H9 (cell line): ENCODE data around the gene ECEL1. TPM values are rescaled to one million over a fixed set of nuclear protein-coding genes. Genes with fewer than 3 reads are reported as not detected.
"Not testable (repeated sequence)": the region's sequence is repeated elsewhere in the genome, so short reads cannot be mapped to it uniquely, and the experiment has no call there.

ENCODE experiments used
- DNase-seq: peaks from one replicate; pipeline ENCODE4 v3.0.0-alpha.2; 2017
- H2AFZ ChIP-seq: one replicate; pipeline ENCODE4 v1.6.1; 2013; ENCODE audit warnings: mild to moderate bottlenecking, low read length, control low read depth, moderate library complexity
- H2AK5ac ChIP-seq: 2 replicates; pipeline ENCODE4 v1.6.1; 2013; ENCODE audit warnings: low read length, control low read depth, mixed read lengths; ENCODE audit not compliant: insufficient read length
- H2BK120ac ChIP-seq: one replicate; pipeline ENCODE4 v1.6.1; 2013; ENCODE audit warnings: low read depth, mild to moderate bottlenecking, low read length, control low read depth, inconsistent platforms; ENCODE audit not compliant: poor library complexity, severe bottlenecking
- H2BK12ac ChIP-seq: 2 replicates; pipeline ENCODE4 v1.6.1; 2013; ENCODE audit warnings: low read length, control low read depth, mixed read lengths, low read depth; ENCODE audit not compliant: insufficient read length
- H2BK15ac ChIP-seq: 2 replicates; pipeline ENCODE4 v1.6.1; 2013; ENCODE audit warnings: low read depth, low read length, control low read depth
- H2BK20ac ChIP-seq: one replicate; pipeline ENCODE4 v1.6.1; 2013; ENCODE audit warnings: low read depth, mild to moderate bottlenecking, low read length, control low read depth, inconsistent platforms; ENCODE audit not compliant: poor library complexity, severe bottlenecking
- H2BK5ac ChIP-seq: 2 replicates; pipeline ENCODE4 v1.6.1; 2013; ENCODE audit warnings: low read length, control low read depth, mixed read lengths; ENCODE audit not compliant: insufficient read length
- H3K14ac ChIP-seq: 2 replicates; pipeline ENCODE4 v1.6.1; 2013; ENCODE audit warnings: low read length, control low read depth; ENCODE audit not compliant: insufficient read depth
- H3K18ac ChIP-seq: 2 replicates; pipeline ENCODE4 v1.6.1; 2013; ENCODE audit warnings: low read depth, mild to moderate bottlenecking, mixed read lengths, low read length, control low read depth; ENCODE audit not compliant: insufficient read length
- H3K23ac ChIP-seq: 2 replicates; pipeline ENCODE4 v1.6.1; 2013; ENCODE audit warnings: low read length, control low read depth, mixed read lengths, low read depth; ENCODE audit not compliant: insufficient read length
- H3K23me2 ChIP-seq: 2 replicates; pipeline ENCODE4 v1.6.1; 2013; ENCODE audit warnings: low read depth, mild to moderate bottlenecking, mixed read lengths, low read length, control low read depth; ENCODE audit not compliant: insufficient read length, poor library complexity, severe bottlenecking
- H3K27ac ChIP-seq: 2 replicates; pipeline ENCODE4 v1.5.1; 2013; ENCODE audit warnings: low read length, control low read depth, mixed read lengths, low read depth; ENCODE audit not compliant: insufficient read length
- H3K27me3 ChIP-seq: 2 replicates; pipeline ENCODE4 v1.6.1; 2013; ENCODE audit warnings: low read length, control low read depth, inconsistent platforms; ENCODE audit not compliant: insufficient read depth
- H3K4ac ChIP-seq: 2 replicates; pipeline ENCODE4 v1.6.1; 2013; ENCODE audit warnings: low read depth, mild to moderate bottlenecking, control low read depth, inconsistent platforms, low read length, moderate library complexity
- H3K4me1 ChIP-seq: 2 replicates; pipeline ENCODE4 v1.6.1; 2013; ENCODE audit warnings: low read length, control low read depth, inconsistent platforms; ENCODE audit not compliant: insufficient read depth
- H3K4me2 ChIP-seq: 2 replicates; pipeline ENCODE4 v1.6.1; 2013; ENCODE audit warnings: low read length, control low read depth, mixed read lengths; ENCODE audit not compliant: insufficient read length, insufficient read depth
- H3K56ac ChIP-seq: 2 replicates; pipeline ENCODE4 v1.6.1; 2013; ENCODE audit warnings: low read depth, mild to moderate bottlenecking, mixed read lengths, low read length, control low read depth; ENCODE audit not compliant: insufficient read length
- H3K79me1 ChIP-seq: 2 replicates; pipeline ENCODE4 v1.6.1; 2013; ENCODE audit warnings: low read depth, mild to moderate bottlenecking, moderate library complexity, low read length, control low read depth, inconsistent platforms; ENCODE audit not compliant: insufficient read depth, poor library complexity, severe bottlenecking
- H3K79me2 ChIP-seq: 2 replicates; pipeline ENCODE4 v1.6.1; 2013; ENCODE audit warnings: low read length, control low read depth, inconsistent platforms; ENCODE audit not compliant: insufficient read depth
- H3K9ac ChIP-seq: 2 replicates; pipeline ENCODE4 v1.6.1; 2013; ENCODE audit warnings: low read length, control low read depth, mixed read lengths; ENCODE audit not compliant: insufficient read length; ENCODE audit errors: extremely low read depth
- H3K9me3 ChIP-seq: one replicate; pipeline ENCODE4 v1.6.1; 2013; ENCODE audit warnings: low read depth, low read length, inconsistent platforms; ENCODE audit not compliant: control insufficient read depth
- H3T11ph ChIP-seq: one replicate; pipeline ENCODE4 v1.6.1; 2013; ENCODE audit warnings: mild to moderate bottlenecking, low read length, control low read depth, inconsistent platforms
- H4K20me1 ChIP-seq: one replicate; pipeline ENCODE4 v1.6.1; 2013; ENCODE audit not compliant: control insufficient read depth, insufficient read length, insufficient read depth
- H4K5ac ChIP-seq: 2 replicates; pipeline ENCODE4 v1.6.1; 2013; ENCODE audit warnings: low read depth, mild to moderate bottlenecking, mixed read lengths, low read length, control low read depth; ENCODE audit not compliant: insufficient read length
- H4K8ac ChIP-seq: replicated peaks from 2 replicates; pipeline ENCODE4 v1.6.1; 2013; ENCODE audit warnings: low read length, control low read depth, mixed read lengths, low read depth; ENCODE audit not compliant: insufficient read length
- H4K91ac ChIP-seq: 2 replicates; pipeline ENCODE4 v1.6.1; 2013; ENCODE audit warnings: low read depth, mild to moderate bottlenecking, moderate library complexity, mixed read lengths, low read length, control low read depth; ENCODE audit not compliant: insufficient read length
- H3K27ac Mint-ChIP-seq, 3 experiments: 2 replicates in 2 of 3; 3 replicates in 1 of 3; pipeline ENCODE4 v1.8.0; 2020 to 2021; ENCODE audit warnings: mixed read lengths in 3 of 3, mild to moderate bottlenecking in 1 of 3, moderate library complexity in 1 of 3
- H3K27me3 Mint-ChIP-seq: 2 replicates; pipeline ENCODE4 v1.8.0; 2021; ENCODE audit warnings: low read depth, mild to moderate bottlenecking, moderate library complexity, mixed read lengths
- H3K36me3 Mint-ChIP-seq, 3 experiments: 2 replicates in 2 of 3; 3 replicates in 1 of 3; pipeline ENCODE4 v1.8.0; 2020 to 2021; ENCODE audit warnings: low read depth in 3 of 3, mixed read lengths in 3 of 3; ENCODE audit not compliant: insufficient read depth in 1 of 3
- H3K4me1 Mint-ChIP-seq, 2 experiments: 2 replicates each; pipeline ENCODE4 v1.8.0; 2020; ENCODE audit warnings: mixed read lengths in 2 of 2
- H3K4me3 Mint-ChIP-seq, 2 experiments: 2 replicates in 1 of 2; 3 replicates in 1 of 2; pipeline ENCODE4 v1.8.0; 2020 to 2021; ENCODE audit warnings: mild to moderate bottlenecking in 2 of 2, mixed read lengths in 2 of 2, moderate library complexity in 1 of 2
- H3K9me3 Mint-ChIP-seq, 2 experiments: 2 replicates in 1 of 2; 3 replicates in 1 of 2; pipeline ENCODE4 v1.8.0; 2020; ENCODE audit warnings: mild to moderate bottlenecking in 2 of 2, mixed read lengths in 2 of 2, moderate library complexity in 1 of 2
- WGBS: extraction: QIAGEN DNeasy Blood & Tissue Kit; methylation state at CpG from one replicate; pipeline ENCODE4 v1.1.7; 2013; ENCODE audit warnings: missing lambda C conversion rate, low lambda C conversion rate, mixed read lengths; ENCODE audit not compliant: insufficient read length; ENCODE audit errors: extremely low coverage; 5-methylcytosine and 5-hydroxymethylcytosine counted together
- total RNA-seq: library from RNA; stranded (reverse); gene quantifications from 2 replicates; pipeline ENCODE4 v1.2.1, GENCODE V29; 2021
- TF ChIP-seq, protein P1 (sequence below): fragments of 200-600 bp; sonication (generic); conservative IDR thresholded peaks from 3 replicates; pipeline ENCODE4 v1.8.0; 2021; ENCODE audit warnings: antibody characterized with exemption, mild to moderate bottlenecking

The ECEL1 gene
- total RNA-seq, 1 experiment from 2014 or later = 8.4 TPM

DNA sequence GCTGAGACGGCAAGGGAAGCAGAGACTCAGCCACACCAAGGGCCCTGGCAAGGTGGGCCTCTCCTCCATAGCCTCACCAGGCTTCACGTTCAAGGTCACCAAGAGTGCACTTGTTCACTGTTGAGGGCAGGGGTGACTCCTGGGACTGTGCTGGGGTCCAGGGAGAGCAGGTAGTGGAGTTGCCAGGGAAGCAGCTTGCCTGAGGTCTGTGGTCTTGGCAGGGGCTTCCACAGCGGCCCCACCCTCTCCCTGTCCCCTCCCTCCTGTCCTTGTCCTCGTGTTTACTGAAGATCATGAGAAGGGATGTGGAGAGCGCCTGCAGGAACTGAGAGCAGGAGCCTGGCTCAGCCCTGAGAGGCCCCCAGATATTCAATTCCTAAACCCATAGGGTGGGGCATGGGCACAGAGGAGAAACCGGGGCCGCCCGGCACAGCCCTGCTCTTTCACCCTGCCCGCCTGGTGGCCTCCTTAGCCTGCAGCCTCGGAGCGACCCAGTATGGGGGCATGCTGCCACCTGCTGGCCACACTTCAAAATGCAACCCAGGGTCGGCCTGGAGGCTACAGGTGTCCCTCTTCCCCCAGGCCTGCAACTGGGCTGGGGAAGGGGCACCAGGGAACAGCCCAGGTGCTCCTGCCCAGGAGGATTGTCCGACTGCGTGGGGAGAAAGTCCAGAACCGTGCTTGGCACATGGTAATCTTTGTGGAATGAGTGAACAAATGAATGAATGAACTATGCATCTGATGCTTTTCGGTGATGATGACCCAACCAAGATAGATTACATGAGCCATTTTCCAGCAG, 47.2 kb downstream of the ECEL1 start:
- not testable (repeated sequence) for H2BK120ac ChIP-seq, H2AK5ac ChIP-seq, H3K9me3 Mint-ChIP-seq, H4K20me1 ChIP-seq, H3K9ac ChIP-seq, H3K27me3 ChIP-seq, H4K91ac ChIP-seq, H3K27me3 Mint-ChIP-seq, H3K56ac ChIP-seq, H3K9me3 ChIP-seq, H3K36me3 Mint-ChIP-seq, H4K8ac ChIP-seq, H3K79me2 ChIP-seq, H2BK15ac ChIP-seq, H2AFZ ChIP-seq, H3K23ac ChIP-seq, H3K18ac ChIP-seq, H3K4me2 ChIP-seq, H3K27ac Mint-ChIP-seq, H2BK5ac ChIP-seq, H3K79me1 ChIP-seq, H3K4me1 ChIP-seq, H3K4me3 Mint-ChIP-seq, H3K27ac ChIP-seq, H3T11ph ChIP-seq, H3K14ac ChIP-seq, H4K5ac ChIP-seq, H2BK20ac ChIP-seq, H3K23me2 ChIP-seq, H2BK12ac ChIP-seq, H3K4ac ChIP-seq
- WGBS = no CpG with 5 or more reads among the region's 16 CpGs
- TF ChIP-seq, protein P1, sequence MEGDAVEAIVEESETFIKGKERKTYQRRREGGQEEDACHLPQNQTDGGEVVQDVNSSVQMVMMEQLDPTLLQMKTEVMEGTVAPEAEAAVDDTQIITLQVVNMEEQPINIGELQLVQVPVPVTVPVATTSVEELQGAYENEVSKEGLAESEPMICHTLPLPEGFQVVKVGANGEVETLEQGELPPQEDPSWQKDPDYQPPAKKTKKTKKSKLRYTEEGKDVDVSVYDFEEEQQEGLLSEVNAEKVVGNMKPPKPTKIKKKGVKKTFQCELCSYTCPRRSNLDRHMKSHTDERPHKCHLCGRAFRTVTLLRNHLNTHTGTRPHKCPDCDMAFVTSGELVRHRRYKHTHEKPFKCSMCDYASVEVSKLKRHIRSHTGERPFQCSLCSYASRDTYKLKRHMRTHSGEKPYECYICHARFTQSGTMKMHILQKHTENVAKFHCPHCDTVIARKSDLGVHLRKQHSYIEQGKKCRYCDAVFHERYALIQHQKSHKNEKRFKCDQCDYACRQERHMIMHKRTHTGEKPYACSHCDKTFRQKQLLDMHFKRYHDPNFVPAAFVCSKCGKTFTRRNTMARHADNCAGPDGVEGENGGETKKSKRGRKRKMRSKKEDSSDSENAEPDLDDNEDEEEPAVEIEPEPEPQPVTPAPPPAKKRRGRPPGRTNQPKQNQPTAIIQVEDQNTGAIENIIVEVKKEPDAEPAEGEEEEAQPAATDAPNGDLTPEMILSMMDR = peak; percentile 89
- DNase-seq = peak; percentile 93
- peaks cover 12 to 16% of the 10 kb centered on the region in 2 experiments for H3K4me1 Mint-ChIP-seq
